WTC11 (cell line): ENCODE measurements around the gene ANXA6. TPM values are rescaled to one million over a fixed set of nuclear protein-coding genes. Genes with fewer than 3 reads are reported as not detected.

ENCODE experiments used
- ATAC-seq: fragments of 200-7000 bp; cut with Tn5 transposase; 2 replicates; pipeline ENCODE4 v1.10.0; 2021; ENCODE audit warnings: mild to moderate bottlenecking, moderate library complexity
- CTCF ChIA-PET: fragments of 300-600 bp; sonication (Branson Sonifier 250); formaldehyde crosslinking; loops from one replicate; lab custom pipeline; 2021; ENCODE audit warnings: antibody characterized with exemption; lab: Charles Lee
- POLR2A ChIA-PET: fragments of 350-600 bp; sonication (Branson Sonifier 250); formaldehyde crosslinking; loops from one replicate; lab custom pipeline; 2021; ENCODE audit warnings: antibody characterized with exemption; lab: Charles Lee
- DNase-seq: peaks from one replicate; pipeline ENCODE4 v3.0.0; 2021; ENCODE audit warnings: low spot score
- H3K27ac Mint-ChIP-seq: 2 replicates; pipeline ENCODE4 v1.8.0; 2021; ENCODE audit warnings: mixed read lengths
- H3K27me3 Mint-ChIP-seq: 2 replicates; pipeline ENCODE4 v1.8.0; 2021; ENCODE audit warnings: low read depth, mild to moderate bottlenecking, moderate library complexity, mixed read lengths
- H3K36me3 Mint-ChIP-seq: 2 replicates; pipeline ENCODE4 v1.8.0; 2021; ENCODE audit warnings: mixed read lengths
- H3K4me1 Mint-ChIP-seq: 2 replicates; pipeline ENCODE4 v1.8.0; 2022; ENCODE audit warnings: mixed read lengths
- H3K4me3 Mint-ChIP-seq: 2 replicates; pipeline ENCODE4 v1.8.0; 2021; ENCODE audit warnings: mild to moderate bottlenecking, moderate library complexity, mixed read lengths
- H3K9me3 Mint-ChIP-seq: 2 replicates; pipeline ENCODE4 v1.8.0; 2021; ENCODE audit warnings: mixed read lengths
- AFF4 ChIP-seq: sonication (generic); formaldehyde crosslinking; IDR thresholded peaks from 2 replicates; pipeline ENCODE4 v1.8.1; 2023; ENCODE audit warnings: mild to moderate bottlenecking, missing genetic modification reagents, borderline replicate concordance
- ARID4B ChIP-seq: sonication (generic); formaldehyde crosslinking; IDR thresholded peaks from 2 replicates; pipeline ENCODE4 v1.8.0; 2023; ENCODE audit warnings: missing genetic modification reagents, mild to moderate bottlenecking, borderline replicate concordance
- CDX4 ChIP-seq: fragments of 250-450 bp; sonication (Bioruptor Pico); IDR thresholded peaks from 2 replicates; pipeline ENCODE4 v1.9.0; 2021; ENCODE audit warnings: moderate library complexity, mild to moderate bottlenecking, inconsistent platforms, borderline replicate concordance
- FOXP1 ChIP-seq: sonication (generic); formaldehyde crosslinking; IDR thresholded peaks from 2 replicates; pipeline ENCODE4 v1.8.0; 2022; ENCODE audit warnings: missing genetic modification reagents, mild to moderate bottlenecking, moderate library complexity, borderline replicate concordance
- GRHL2 ChIP-seq: fragments of 250-450 bp; sonication (Bioruptor Pico); IDR thresholded peaks from 2 replicates; pipeline ENCODE4 v1.8.0; 2022; ENCODE audit warnings: mild to moderate bottlenecking, moderate library complexity; ENCODE audit not compliant: insufficient replicate concordance, severe bottlenecking
- GTF2I ChIP-seq: fragments of 250-450 bp; sonication (Bioruptor Pico); conservative IDR thresholded peaks from 2 replicates; pipeline ENCODE4 v1.4.0; 2021; ENCODE audit warnings: mild to moderate bottlenecking
- JUN ChIP-seq: sonication (generic); formaldehyde crosslinking; IDR thresholded peaks from 2 replicates; pipeline ENCODE4 v1.8.0; 2023; ENCODE audit warnings: mild to moderate bottlenecking, missing genetic modification reagents
- NFATC4 ChIP-seq: fragments of 250-450 bp; sonication (Bioruptor Pico); IDR thresholded peaks from 2 replicates; pipeline ENCODE4 v1.9.0; 2021; ENCODE audit warnings: mild to moderate bottlenecking
- NR2C2 ChIP-seq: sonication (generic); formaldehyde crosslinking; IDR thresholded peaks from 2 replicates; pipeline ENCODE4 v1.8.0; 2022; ENCODE audit warnings: mild to moderate bottlenecking, missing genetic modification reagents
- NR3C1 ChIP-seq: sonication (generic); formaldehyde crosslinking; conservative IDR thresholded peaks from 2 replicates; pipeline ENCODE4 v1.8.1; 2023; ENCODE audit warnings: low read depth, mild to moderate bottlenecking, missing genetic modification reagents
- PRRX2 ChIP-seq: fragments of 250-450 bp; sonication (Bioruptor Pico); IDR thresholded peaks from 2 replicates; pipeline ENCODE4 v1.8.0; 2021; ENCODE audit warnings: mild to moderate bottlenecking
- RELA ChIP-seq: sonication (generic); formaldehyde crosslinking; IDR thresholded peaks from 2 replicates; pipeline ENCODE4 v1.8.1; 2022; ENCODE audit warnings: missing genetic modification reagents, mild to moderate bottlenecking, borderline replicate concordance
- SOX15 ChIP-seq: fragments of 250-450 bp; sonication (Bioruptor Pico); IDR thresholded peaks from 2 replicates; pipeline ENCODE4 v1.9.0; 2021; ENCODE audit warnings: mild to moderate bottlenecking
- SP1 ChIP-seq: sonication (generic); formaldehyde crosslinking; conservative IDR thresholded peaks from 2 replicates; pipeline ENCODE4 v1.8.1; 2022; ENCODE audit warnings: missing genetic modification reagents
- TEAD1 ChIP-seq: sonication (generic); formaldehyde crosslinking; IDR thresholded peaks from 2 replicates; pipeline ENCODE4 v1.8.0; 2022; ENCODE audit warnings: mild to moderate bottlenecking, missing genetic modification reagents
- ZBTB21 ChIP-seq: sonication (generic); formaldehyde crosslinking; IDR thresholded peaks from 2 replicates; pipeline ENCODE4 v1.8.1; 2023; ENCODE audit warnings: mild to moderate bottlenecking, missing genetic modification reagents, borderline replicate concordance
- ZNF138 ChIP-seq: sonication (generic); formaldehyde crosslinking; conservative IDR thresholded peaks from 2 replicates; pipeline ENCODE4 v1.8.1; 2022; ENCODE audit warnings: mild to moderate bottlenecking, moderate library complexity, missing genetic modification reagents
- ZNF396 ChIP-seq: fragments of 250-450 bp; sonication (Bioruptor Pico); IDR thresholded peaks from 2 replicates; pipeline ENCODE4 v1.8.0; 2021; ENCODE audit warnings: mild to moderate bottlenecking, moderate library complexity, borderline replicate concordance
- total RNA-seq: library from RNA; stranded (reverse); gene quantifications from 3 replicates; pipeline ENCODE4 v1.2.3, GENCODE V29; 2021
- TF ChIP-seq, protein P1 (sequence below): sonication (generic); formaldehyde crosslinking; IDR thresholded peaks from 2 replicates; pipeline ENCODE4 v1.8.1; 2023; ENCODE audit warnings: mild to moderate bottlenecking, missing genetic modification reagents
- TF ChIP-seq, protein P2 (sequence below): sonication (generic); formaldehyde crosslinking; IDR thresholded peaks from 2 replicates; pipeline ENCODE4 v1.8.1; 2022; ENCODE audit warnings: low read depth, missing genetic modification reagents, borderline replicate concordance

Gene ANXA6
- total RNA-seq, 1 experiment from 2014 or later: 92.8 TPM

GRCh38 chr5:151107084-151107483 is 50.5 kb downstream of the ANXA6 start:
- CTCF ChIA-PET: interaction anchor here (1.3 kb wide), 1 partner anchor 8 kb away, joined by 6 read pairs; no protein-coding TSS in a partner anchor
- peaks cover 16% of the 10 kb centered on the region for H3K36me3 Mint-ChIP-seq
- no peak overlapping the region for H3K27ac Mint-ChIP-seq
- no peaks in the 10 kb centered on the region; the same call in 1 of the 2 replicates for H3K27me3 Mint-ChIP-seq
- DNase-seq: no peak
- TF ChIP-seq NR3C1 (CRISPR knock-in tag): no peak
- no peak for TF ChIP-seq PRRX2
- no peak for TF ChIP-seq ZNF138
- no peak for TF ChIP-seq ARID4B (CRISPR knock-in tag)
- no peak for TF ChIP-seq CDX4 (CRISPR knock-in tag)
- no peak for TF ChIP-seq FOXP1 (CRISPR knock-in tag)
- no peak for TF ChIP-seq AFF4
- no peak for TF ChIP-seq RELA (CRISPR knock-in tag)
- TF ChIP-seq, protein P1, sequence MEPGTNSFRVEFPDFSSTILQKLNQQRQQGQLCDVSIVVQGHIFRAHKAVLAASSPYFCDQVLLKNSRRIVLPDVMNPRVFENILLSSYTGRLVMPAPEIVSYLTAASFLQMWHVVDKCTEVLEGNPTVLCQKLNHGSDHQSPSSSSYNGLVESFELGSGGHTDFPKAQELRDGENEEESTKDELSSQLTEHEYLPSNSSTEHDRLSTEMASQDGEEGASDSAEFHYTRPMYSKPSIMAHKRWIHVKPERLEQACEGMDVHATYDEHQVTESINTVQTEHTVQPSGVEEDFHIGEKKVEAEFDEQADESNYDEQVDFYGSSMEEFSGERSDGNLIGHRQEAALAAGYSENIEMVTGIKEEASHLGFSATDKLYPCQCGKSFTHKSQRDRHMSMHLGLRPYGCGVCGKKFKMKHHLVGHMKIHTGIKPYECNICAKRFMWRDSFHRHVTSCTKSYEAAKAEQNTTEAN (CRISPR knock-in tag): no peak
- TF ChIP-seq NFATC4 (CRISPR knock-in tag): no peak
- TF ChIP-seq GRHL2: no peak
- TF ChIP-seq SOX15 (CRISPR knock-in tag): no peak
- TF ChIP-seq NR2C2 (CRISPR knock-in tag): no peak
- no peak for TF ChIP-seq JUN (CRISPR knock-in tag)
- no peak for TF ChIP-seq ZNF396
- no peak for TF ChIP-seq TEAD1 (CRISPR knock-in tag)
- TF ChIP-seq, protein P2, sequence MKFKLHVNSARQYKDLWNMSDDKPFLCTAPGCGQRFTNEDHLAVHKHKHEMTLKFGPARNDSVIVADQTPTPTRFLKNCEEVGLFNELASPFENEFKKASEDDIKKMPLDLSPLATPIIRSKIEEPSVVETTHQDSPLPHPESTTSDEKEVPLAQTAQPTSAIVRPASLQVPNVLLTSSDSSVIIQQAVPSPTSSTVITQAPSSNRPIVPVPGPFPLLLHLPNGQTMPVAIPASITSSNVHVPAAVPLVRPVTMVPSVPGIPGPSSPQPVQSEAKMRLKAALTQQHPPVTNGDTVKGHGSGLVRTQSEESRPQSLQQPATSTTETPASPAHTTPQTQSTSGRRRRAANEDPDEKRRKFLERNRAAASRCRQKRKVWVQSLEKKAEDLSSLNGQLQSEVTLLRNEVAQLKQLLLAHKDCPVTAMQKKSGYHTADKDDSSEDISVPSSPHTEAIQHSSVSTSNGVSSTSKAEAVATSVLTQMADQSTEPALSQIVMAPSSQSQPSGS (CRISPR knock-in tag): no peak
- TF ChIP-seq ZBTB21 (CRISPR knock-in tag): no peak
- no peak for TF ChIP-seq GTF2I (CRISPR knock-in tag)
- TF ChIP-seq SP1: no peak
- H3K4me1 Mint-ChIP-seq: no peaks in the 10 kb centered on the region
- POLR2A ChIA-PET: no interaction called here
- no peaks in the 10 kb centered on the region for H3K9me3 Mint-ChIP-seq
- no peak overlapping the region for H3K4me3 Mint-ChIP-seq
- no peak for ATAC-seq
